ENCODE measurements around the gene PHF21A.
A peak's percentile ranks its signal among the peaks of the same experiment; 100 is the strongest.

Gene PHF21A

GRCh38 chr11:45884596-45885185, 236.6 kb downstream of the PHF21A start:
- no peak overlapping the region for H3K27ac ChIP-seq (ENCODE audit: low read length)
- peaks cover 13 to 28% of the 10 kb centered on the region in 2 donors for H3K36me3 ChIP-seq (ENCODE audit: control insufficient read depth in 2 of 2, insufficient read depth in 2 of 2, low read length in 2 of 2)
- H3K27me3 ChIP-seq (ENCODE audit: control insufficient read depth in 1 of 2, insufficient read depth in 2 of 2, low read length in 2 of 2), result no peaks in the 10 kb centered on the region

More at GRCh38 chr11:45884596-45885185, 236.6 kb downstream of the PHF21A start:
- Histone ChIP-seq H3K4me3 (ENCODE audit: low read length in 2 of 2) (peak overlapping the region in 1 of 2 donors; percentile 58), H3K9ac (ENCODE audit: low read length in 2 of 2) (no peak overlapping the region), H3K4me1 (ENCODE audit: control insufficient read depth, insufficient read depth, low read length) (peaks cover 38% of the 10 kb centered on the region), H3K9me3 (ENCODE audit: control insufficient read depth in 2 of 2, low read length in 2 of 2) (no peaks in the 10 kb centered on the region)

Measured in stomach smooth muscle (tissue), 2 donors.